HG02885 (cell line): ENCODE data around the gene MAPK10.
"Not testable (repeated sequence)": the region's sequence is repeated elsewhere in the genome, so short reads cannot be mapped to it uniquely, and the experiment has no call there.

Experiments
- ATAC-seq: cut with Tn5 transposase; IDR thresholded peaks from one replicate; pipeline ENCODE4 v1.9.1; 2021; ENCODE audit warnings: mild to moderate bottlenecking; ENCODE audit not compliant: unreplicated experiment, poor library complexity

Gene MAPK10

DNA sequence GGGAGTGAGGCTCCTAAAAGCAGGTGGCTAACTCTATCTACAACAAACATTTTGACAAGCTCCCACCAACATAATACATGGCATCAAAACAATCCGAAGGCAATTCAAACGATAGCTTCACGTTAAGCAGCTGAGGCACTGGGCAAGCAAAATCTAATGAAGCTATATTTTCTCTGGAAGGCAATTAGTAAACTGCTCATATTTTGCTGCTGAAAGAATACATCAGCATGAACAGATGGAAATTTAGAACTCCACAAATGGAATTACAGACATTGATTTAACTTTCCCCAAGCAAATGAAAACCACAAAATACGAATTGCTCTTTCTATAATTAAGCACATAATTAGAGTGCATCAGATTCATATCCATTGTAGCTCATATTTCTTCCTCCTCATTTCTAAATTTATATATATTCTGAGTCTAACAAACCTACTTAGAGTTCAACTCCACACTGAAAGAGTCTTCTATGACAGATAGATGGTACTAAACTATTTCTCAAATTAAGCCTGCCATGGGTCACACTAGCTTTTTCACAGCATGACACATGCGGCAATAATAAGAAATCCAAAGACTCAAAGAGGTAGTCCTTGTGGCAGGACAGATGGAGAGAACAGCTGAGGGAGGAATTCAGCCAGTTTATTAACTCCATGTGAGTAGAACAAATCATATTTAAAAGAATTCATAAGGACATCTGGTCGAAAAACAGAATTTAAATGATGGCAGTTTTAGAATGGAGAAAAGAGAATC is 305.4 kb downstream of the MAPK10 start:
- ATAC-seq: no peak

DNA sequence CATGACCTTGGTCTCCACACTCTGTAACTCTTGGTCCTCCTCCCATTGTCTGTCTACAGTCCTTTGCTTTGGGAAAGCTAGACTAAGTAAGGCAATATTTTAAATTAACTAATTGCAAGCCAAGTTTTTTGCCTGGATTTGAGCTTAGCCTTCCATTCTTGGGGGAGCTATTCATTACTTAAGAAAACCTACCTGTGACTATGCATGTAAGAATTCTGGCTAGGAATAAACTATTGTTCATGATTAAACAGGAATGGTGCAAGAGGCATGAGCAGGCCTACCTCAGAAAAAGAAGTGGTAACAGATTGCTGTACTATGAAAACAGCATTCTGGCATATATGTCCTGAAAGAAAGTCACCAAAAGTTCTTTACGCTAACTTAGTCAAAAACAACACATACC is 309.4 kb downstream of the MAPK10 start:
- no peak for ATAC-seq

DNA sequence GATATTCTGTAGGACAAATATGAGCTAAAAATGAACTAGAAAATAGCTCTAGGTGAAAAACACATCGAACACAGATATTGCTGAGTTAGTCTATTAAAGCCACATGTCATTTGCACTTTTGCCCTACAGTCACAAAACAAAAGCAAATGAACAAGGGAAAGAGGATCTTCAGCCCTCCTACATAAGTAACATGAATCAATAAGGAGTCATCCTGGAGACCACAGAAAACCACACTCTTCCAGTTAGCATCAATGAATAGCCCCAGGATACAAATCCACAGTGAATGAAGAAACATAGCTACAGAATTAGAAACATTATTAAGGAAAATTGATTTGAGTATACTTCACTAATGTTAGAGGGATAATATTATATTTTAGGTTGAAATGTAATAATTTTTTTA is 311.4 kb downstream of the MAPK10 start:
- ATAC-seq: no peak

DNA sequence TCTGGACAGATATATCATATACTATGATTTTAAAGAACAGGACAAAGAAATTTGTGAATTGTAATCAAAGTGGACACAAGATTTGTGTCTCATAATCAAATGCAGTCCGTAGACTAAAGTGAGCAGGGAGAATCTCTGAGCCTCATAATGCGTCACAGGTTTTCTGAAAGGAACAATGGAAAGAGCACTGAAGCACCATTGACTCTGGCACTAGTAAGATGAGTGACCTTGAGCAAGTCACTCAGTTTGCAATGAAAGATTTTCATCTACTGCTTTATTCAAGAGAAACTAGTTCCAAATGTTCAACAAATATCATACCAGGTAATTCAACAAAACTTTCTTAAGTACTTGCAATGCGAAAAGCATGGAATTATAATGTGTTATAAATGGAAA is 315.3 kb downstream of the MAPK10 start:
- ATAC-seq: no peak

DNA sequence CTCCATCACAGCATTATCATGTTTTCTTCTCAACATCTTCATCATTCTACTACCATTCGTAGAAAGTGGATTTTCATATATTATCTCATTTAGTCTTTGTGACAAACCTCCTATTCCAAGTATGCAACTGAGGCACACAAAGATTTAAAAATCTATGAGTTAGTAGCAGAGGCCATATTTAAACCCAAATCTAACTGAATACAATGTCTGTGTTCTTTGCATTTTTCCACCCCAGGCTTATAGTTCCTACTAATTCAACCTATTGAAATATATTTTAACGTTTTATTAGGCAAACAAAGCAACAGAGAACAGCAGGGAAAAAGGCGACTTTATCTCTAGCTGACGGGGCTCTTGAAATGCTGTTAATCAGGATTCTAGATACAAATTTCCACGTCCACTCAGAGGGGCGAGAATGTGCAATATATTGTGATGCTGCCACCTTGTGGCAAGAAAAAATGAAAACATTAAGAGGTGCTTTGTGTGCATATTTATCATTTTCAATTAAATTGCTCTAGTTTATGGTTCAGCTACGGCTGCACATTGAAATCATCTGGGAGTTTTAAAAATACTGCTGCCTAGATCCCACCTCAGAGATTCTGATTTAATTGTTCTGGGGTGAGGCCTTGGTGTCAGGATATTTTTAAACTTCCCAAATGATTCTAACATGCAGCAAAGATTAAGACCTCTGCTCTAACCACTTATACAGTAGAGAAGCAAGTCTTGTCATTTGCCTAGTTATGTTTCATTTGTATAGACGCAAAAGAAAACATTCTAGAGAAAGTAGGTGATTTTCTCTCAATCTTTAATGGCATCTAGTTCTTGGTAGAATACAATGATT is 315.9 kb downstream of the MAPK10 start:
- ATAC-seq: peak; percentile 79

DNA sequence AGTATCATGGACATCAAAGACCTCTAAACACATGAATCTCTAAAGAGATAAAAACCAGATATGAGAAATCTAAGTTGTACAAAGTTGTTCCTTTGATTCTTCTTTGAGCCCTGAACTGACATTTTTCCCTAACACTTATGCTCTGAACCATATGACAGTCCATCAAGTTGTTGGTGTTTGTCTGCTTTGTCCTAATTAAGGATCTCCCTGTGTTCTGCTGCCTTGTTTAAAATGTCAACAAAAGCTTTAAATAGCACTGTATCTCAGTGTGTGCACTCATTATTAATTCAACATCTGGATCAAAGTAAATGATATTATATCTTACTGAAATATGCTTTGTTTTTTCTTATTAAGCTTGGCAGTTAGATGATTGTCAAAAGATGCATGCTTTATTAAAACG is 321.8 kb downstream of the MAPK10 start:
- no peak for ATAC-seq

DNA sequence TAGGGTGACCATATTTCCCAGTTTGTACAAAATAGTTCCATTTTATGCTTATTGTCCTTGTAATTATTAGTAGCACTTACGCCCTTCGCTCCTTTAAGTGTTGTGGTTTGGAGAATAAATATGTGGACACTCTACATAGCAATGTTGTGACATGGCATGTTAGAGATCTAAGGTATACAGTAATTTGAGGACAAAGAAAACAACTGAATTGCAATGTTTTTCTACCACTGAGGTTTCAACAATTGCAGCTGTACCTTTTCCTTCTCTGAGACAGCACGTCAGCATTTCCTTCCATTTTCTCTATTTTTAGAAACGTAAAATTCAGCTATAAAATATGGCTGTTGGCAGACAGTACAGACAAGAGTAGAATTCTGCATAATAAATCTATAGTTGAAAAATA is 323.1 kb downstream of the MAPK10 start:
- ATAC-seq: no peak

DNA sequence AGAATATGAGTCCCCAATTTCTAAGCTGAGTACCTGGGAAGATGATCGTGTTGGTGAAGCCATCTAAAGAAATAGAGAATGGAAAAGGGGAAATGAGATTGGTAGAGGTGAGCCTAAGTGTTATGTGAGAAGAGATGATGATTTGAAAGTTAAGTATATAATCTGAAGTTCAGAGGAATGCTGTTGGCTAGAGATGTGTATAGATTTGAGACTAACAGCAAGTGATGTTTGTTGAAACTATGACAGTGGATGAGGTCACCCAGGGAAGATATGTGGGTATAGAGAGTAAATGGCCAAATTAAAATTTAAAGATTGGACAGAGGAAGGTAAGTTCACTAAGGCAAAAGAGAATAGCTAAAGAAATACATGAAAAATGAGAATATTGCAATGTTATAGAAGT is 324.2 kb downstream of the MAPK10 start:
- no peak for ATAC-seq

DNA sequence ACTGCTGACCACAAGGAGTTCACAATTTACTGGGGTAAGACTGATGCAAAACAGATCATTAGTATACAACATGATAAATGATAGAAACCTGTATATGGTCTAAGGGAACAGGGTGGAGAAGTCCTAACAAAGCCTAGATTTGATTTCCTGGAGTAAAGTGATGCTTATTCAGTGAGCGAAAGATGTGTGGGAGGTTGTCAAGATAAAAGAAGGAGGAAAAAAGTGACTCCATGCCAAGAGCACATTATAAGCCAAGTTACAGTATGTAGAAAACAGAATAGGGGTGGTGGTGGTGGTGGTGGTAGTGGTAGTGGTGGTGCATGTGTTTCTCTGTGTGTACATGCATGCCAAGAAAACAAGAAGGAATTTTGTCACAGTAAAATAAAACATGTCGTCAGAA is 325.2 kb downstream of the MAPK10 start:
- ATAC-seq: no peak

DNA sequence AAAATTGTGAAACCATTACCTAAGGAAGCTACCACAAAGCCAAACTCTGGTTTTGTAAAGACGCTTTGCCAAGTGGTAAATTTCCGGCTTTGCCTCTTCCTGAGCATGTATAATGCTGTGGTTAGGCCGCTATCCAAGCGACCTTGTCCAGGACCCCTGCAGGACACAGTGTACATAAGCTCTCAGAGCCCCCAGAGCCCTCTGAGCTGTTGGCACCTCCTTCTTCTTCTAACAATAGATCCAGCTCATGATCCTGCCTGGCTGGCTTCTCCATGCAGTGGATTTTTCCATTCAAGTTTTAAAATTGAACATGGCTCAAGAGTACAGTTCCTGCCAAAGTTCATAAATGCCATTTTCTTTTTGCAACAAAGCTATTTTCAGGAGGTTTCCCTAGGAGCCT is 326.7 kb downstream of the MAPK10 start:
- ATAC-seq: no peak

DNA sequence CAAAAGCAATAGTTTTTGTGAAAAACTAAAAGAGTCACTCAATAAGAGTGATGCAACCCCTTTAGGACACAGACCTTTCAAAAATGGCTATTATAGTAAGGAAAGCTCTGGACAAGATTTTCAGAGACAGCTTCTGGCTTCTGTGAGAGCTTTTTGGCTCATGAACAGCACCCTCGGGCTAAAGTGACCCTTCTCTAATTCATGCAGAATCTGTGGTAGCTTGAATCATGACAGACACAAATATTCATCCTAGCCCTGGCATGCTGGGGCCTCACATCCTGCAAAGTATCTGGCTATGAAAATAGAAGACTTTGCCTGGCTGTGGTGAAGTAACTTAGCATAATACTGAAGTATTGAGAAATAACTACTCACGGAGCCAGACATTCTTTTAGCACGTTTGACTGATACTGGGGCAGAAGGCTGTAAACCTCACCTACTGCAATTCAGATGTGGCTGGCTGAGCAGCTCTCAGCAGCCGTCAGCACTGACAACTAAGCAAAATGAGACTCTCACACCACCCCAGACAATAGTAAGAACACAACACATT is 327.3 kb downstream of the MAPK10 start:
- no peak for ATAC-seq

DNA sequence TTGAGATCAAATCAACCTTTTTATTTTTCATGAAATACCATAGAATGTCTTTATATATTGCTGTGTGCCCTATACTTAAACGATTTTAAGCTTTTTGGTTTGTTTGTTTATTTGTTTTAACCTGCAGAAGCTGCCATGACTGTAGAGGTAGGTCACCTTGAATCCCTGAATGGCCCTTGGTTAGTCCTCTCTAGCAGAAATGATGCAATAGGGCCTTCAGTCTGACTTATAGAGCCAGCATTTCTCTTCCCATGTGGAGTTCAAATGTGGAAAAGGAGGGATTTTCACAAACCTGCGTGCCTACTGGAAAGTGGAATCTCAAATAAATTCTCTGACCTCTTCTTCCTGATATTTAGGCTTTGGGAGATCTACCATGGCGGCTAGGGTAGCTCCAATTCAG is 327.9 kb downstream of the MAPK10 start:
- ATAC-seq: no peak

DNA sequence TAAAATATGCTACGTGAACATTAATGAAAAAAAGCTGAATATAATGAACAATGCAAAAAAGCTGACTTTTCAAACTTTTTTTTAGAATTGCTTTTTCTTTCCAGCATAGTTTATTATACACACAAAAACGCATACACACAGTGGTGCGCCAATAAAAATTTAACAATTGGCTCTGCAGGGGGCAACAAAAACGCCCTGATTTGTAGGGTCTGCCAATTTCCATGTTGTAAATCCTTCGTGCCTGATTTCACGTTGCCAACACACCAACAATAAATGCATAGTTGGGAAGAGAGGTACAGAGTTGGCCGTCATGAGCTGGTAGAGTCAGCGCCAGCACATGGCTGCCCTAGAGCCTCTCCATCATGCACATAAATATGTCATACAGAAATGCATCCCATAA is 333.1 kb downstream of the MAPK10 start:
- ATAC-seq: no peak

DNA sequence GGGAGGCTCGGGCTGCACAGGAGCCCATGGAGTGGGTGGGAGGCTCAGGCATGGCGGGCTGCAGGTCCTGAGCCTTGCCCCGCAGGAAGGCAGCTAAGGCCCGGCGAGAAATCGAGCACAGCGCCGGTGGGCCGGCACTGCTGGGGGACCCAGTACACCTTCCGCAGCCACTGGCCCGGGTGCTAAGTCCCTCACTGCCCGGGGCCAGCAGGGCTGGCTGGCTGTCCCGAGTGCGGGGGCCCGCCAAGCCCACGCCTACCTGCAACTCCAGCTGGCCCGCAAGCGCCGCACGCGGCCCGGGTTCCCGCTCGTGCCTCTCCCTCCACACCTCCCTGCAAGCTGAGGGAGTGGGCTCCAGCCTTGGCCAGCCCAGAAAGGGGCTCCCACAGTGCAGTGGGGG is 338.2 kb downstream of the MAPK10 start:
- ATAC-seq: not testable (repeated sequence)

DNA sequence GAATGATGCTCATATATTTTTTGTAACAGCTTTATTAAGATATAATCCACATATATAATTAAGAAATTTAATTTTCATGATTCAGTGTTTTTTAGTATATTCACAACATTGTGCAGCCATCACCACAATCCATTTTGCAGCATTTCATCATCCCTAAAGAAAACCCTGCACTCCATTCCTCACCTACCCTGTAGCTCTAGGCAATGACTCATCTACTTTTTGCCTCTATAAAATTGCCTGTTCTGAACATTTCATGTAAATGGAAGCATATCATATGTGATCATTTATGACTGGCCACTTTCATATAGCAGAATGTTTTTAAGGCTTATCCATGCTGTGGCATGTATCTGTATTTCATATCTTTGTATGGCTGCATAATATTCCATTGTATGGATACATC is 339.9 kb downstream of the MAPK10 start:
- no peak for ATAC-seq

DNA sequence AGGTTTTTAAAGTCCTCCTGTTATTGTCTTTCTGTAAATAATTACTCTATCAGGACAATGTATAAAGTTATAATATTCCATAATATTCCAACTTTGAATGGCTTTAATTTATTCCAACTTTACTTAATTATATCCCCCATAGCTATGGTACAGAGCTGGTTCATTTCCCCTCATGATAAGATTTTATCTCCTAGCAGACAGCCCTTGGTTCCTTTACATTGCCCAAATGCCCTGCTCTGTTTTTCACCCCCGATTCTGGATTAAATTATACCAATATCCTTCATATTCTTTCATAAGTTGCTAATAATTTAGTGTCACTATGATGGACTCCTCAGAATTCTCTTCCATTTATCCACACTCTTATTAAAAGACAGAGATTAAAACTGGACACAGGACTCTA is 340.5 kb downstream of the MAPK10 start:
- ATAC-seq: no peak

DNA sequence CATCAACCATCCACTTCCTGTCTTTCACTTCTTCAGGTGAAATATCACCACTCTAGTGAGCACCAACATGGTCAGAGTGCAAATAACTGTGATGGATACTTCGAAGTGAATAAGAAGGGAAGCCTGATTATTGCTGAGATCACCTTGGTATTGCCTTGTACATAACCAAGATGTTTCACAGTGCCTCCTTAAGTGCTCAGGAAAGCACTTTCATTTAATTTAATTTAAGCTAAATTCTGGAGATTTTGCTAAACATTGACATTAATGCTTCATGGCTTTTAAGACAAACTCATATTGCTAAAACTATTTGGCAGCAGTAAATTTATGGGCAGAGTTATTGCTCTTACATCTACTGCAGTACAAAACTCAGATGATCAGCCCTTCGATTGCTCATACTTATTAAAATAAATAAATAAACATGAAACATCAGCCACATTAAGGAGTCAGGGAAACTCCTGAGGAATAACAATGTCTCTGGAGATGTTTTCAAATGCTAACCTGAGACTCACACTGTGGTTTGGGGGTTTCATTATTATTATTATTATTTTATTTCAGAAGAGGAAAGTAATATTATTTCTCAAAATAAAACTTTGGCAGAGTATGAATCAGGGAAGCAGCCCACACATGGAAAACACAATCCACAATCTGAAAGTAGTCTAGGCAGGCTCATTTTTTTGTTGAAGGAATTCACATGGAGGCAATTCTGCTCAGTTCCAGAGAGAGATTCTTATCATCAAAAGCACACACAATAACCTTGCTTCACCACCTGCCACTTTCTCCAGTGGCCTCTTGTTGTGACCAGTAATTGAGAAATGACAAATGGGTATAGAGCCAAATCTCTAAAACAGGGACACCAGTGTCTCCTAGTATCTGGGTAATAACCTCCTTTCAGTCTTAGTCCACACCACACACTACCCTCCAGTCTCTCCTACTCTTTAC is 344.2 kb downstream of the MAPK10 start:
- ATAC-seq: no peak

DNA sequence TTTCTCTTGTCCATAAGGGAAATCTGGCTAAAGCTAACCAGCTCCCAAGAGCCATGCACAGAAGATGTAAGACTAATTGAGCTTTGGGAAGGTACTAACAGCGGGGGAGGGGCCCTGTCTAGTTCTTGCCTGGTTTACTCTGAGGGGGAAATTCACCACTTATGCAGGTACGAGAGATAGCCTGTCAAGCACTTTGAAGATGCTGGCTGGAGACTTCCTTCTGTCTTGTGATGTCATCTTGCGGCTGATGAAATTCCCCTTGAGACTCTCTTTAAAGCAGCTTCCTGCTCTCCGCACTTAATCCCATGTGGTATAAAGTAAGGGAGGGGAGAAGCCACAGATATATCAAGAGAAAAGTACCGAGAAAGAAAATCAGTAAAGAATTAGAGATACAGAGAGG is 345.3 kb downstream of the MAPK10 start:
- ATAC-seq: peak; percentile 96

DNA sequence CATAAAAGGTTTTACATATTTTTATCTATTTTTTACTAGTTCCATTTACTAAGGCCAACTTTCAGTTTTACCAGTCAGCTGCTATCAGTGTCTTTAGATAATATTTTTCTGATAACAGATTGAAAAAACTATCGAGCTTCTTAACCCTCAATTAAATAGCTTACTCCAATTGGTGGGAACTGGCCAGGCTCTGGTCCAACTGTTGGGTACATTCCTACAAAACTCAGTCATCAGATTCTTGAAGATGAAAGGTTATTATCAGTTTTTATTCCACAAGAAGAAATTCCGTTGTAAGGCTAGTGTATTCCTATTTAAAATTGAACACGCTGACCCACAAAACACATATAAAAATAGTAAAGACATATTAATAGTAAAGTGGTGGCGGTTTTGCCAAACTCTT is 346.2 kb downstream of the MAPK10 start:
- ATAC-seq: no peak

DNA sequence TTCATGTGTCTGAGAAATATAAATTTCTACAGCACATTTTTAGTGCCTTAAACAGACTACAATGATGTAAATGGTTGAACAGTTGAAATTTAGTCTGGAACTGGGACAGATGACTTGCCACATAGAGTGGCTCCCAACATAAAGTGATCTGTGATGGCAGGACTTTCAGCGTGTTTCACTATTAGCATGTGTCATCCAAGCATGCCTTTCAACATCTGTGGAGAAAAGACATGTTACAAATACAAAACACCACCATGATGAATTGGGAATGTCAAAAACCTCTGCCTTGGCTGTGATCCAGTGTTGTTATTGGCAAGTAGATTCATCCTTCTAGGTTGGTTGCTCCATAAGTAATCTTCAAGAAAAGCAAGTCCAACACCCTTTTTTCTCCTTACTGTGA is 348.7 kb downstream of the MAPK10 start:
- no peak for ATAC-seq

DNA sequence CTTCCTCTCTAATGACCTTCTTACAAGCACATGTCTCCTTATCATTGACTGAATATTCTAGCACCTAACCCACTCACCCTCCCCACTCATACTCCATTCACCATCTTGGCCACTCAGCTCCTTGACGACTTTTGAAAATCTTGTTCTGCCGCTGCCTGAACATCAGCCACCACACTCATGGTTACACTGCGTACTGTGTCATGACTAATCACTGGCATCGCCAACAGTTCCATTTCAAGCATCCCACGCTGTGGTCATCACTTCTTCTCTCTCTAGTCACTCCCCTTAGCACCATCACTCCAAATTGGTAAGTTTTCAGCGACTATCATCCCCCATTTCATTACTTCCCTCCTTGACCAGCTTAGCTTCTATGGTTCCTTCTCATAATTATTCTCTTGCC is 352.8 kb downstream of the MAPK10 start:
- ATAC-seq: no peak
